ENCODE measurements around the gene C2orf81.

The C2orf81 gene

GRCh38 chr2:74371421-74371820 lies 50.0 kb downstream of the C2orf81 start:
- no peak overlapping the region for H3K4me3 ChIP-seq (ENCODE audit: low read length)
- no peak for DNase-seq (ENCODE audit: low read depth, low spot score)

- H3K4me3 ChIP-seq (ENCODE audit: low read length) = no peak overlapping the region
- no peak for DNase-seq (ENCODE audit: low read depth, low spot score)
Observed at GRCh38 chr2:74369976-74370375, 51.4 kb downstream of the C2orf81 start.

- no peak for DNase-seq (ENCODE audit: low read depth, low spot score)
- no peak overlapping the region for H3K4me3 ChIP-seq (ENCODE audit: low read length)
Observed at GRCh38 chr2:74368499-74368898, 52.9 kb downstream of the C2orf81 start.

- no peak for DNase-seq (ENCODE audit: low read depth, low spot score)
Observed at GRCh38 chr2:74367789-74368188, 53.6 kb downstream of the C2orf81 start.

GRCh38 chr2:74366036-74366435 lies 55.4 kb downstream of the C2orf81 start:
- DNase-seq (ENCODE audit: low read depth, low spot score) = no peak
- H3K4me3 ChIP-seq (ENCODE audit: low read length) = no peak overlapping the region

More at GRCh38 chr2:74367789-74368188, 53.6 kb downstream of the C2orf81 start:
- no peak overlapping the region for H3K4me3 ChIP-seq (ENCODE audit: low read length)

- H3K4me3 ChIP-seq (ENCODE audit: low read length) = no peak overlapping the region
- no peak for DNase-seq (ENCODE audit: low read depth, low spot score)
Observed at GRCh38 chr2:74364533-74365505, 56.6 kb downstream of the C2orf81 start.

All from Jurkat, Clone E6-1 (cell line).